ENCODE results near the gene CTNND2. TPM values are rescaled to one million over a fixed set of nuclear protein-coding genes. Genes with fewer than 3 reads are reported as not detected.
"Not testable (repeated sequence)": the region's sequence is repeated elsewhere in the genome, so short reads cannot be mapped to it uniquely, and the experiment has no call there.

The CTNND2 gene
- total RNA-seq, 4 donors from 2014 or later = 0.04 TPM; not detected in 3

DNA sequence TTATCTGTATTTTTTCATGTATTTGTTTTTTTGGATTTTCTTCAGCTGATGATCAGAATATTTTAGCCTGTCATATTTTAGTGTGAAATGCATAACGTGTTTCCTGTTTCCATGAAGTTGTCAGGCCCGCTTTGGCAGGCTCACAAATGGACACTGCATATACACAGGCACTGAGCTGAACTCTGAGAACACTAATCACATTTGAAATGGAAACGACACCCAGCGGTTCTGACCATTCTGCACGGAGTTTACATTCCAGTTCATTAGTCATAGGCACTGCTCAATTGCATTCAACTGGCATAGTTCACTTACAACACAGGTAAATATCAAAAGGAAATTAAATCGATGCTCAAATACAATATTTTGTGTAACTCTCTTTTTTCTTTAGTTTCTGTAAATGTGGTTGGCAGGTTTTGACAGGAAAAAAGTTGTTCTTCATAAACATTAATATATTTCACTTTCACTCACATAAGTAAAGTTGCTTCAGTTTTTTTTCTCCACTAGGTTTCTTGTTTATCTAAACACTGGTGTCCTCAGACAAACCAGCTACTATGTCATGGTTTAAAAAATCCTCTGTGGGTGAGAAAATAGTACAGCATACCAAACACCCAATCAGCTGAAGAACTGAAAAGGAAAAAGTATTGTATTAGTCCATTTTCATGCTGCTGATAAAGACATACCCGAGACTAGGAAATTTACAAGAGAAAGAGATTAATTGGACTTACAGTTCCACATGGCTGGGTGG, 584.2 kb downstream of the CTNND2 start:
- Histone ChIP-seq H3K36me3 (no peaks in the 10 kb centered on the region), H3K4me1 (no peaks in the 10 kb centered on the region), H3K27ac (no peak overlapping the region), H3K27me3 (no peaks in the 10 kb centered on the region), H3K4me3 (no peak overlapping the region), H3K9me3 (no peaks in the 10 kb centered on the region)
- in situ Hi-C loops (cut with MboI; ENCODE audit: low sequenced_read_pairs in 4 of 4) (no loop called here), intact Hi-C loops (cut with DNase I; ENCODE audit: low total_unique reads) (no loop called here)
- no peak for ATAC-seq
- no peak for DNase-seq
- TF ChIP-seq POLR2A (IDR thresholded peaks at IDR 0.05) = no peak

GRCh38 chr5:11313694-11314093, 590.6 kb downstream of the CTNND2 start:
- DNase-seq; H3K27ac ChIP-seq; ATAC-seq; H3K4me1 ChIP-seq; H3K4me3 ChIP-seq; intact Hi-C loops (cut with DNase I; ENCODE audit: low total_unique reads); H3K27me3 ChIP-seq; in situ Hi-C loops (cut with MboI; ENCODE audit: low sequenced_read_pairs in 4 of 4); H3K9me3 ChIP-seq; H3K36me3 ChIP-seq: not testable (repeated sequence)

DNA sequence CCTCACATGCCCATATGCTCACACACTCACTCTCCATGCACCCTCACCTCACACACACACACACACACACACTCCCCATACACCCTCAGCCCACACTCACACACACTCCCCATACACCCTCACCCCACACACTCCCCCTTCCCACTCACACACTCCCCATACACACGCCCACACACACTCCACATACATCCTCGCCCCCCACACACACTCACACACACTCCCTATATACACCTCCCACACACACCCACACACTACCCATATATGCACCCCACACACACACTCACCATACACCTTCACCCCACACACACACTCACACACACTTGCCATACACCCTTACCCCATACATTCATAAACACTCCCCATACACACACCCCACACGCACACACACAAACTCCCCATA, 592.5 kb downstream of the CTNND2 start:
- in situ Hi-C loops (cut with MboI; ENCODE audit: low sequenced_read_pairs in 4 of 4) = no loop called here
- ATAC-seq = no peak
- TF ChIP-seq POLR2A (IDR thresholded peaks at IDR 0.05) = no peak
- no peak for TF ChIP-seq CTCF (IDR thresholded peaks at IDR 0.05 in 4 of 5, conservative IDR thresholded peaks at IDR 0.05 in 1 of 5)

GRCh38 chr5:11311272-11311671, 593.0 kb downstream of the CTNND2 start:
- TF ChIP-seq CTCF (IDR thresholded peaks at IDR 0.05 in 4 of 5, conservative IDR thresholded peaks at IDR 0.05 in 1 of 5) = no peak
- no peak for TF ChIP-seq POLR2A (IDR thresholded peaks at IDR 0.05)
- Histone ChIP-seq H3K36me3 (no peaks in the 10 kb centered on the region), H3K27ac (no peak overlapping the region), H3K4me3 (no peak overlapping the region), H3K4me1 (no peaks in the 10 kb centered on the region), H3K9me3 (no peaks in the 10 kb centered on the region), H3K27me3 (no peaks in the 10 kb centered on the region)
- ATAC-seq (no peak), DNase-seq (no peak)
- in situ Hi-C loops (cut with MboI; ENCODE audit: low sequenced_read_pairs in 4 of 4) = no loop called here
- intact Hi-C loops (cut with DNase I; ENCODE audit: low total_unique reads) = no loop called here

More for the DNA sequence above, 592.5 kb downstream of the CTNND2 start:
- no peak for DNase-seq
- Histone ChIP-seq H3K36me3 (no peaks in the 10 kb centered on the region), H3K4me3 (no peak overlapping the region), H3K4me1 (no peaks in the 10 kb centered on the region), H3K27ac (no peak overlapping the region), H3K27me3 (no peaks in the 10 kb centered on the region), H3K9me3 (no peaks in the 10 kb centered on the region)
- intact Hi-C loops (cut with DNase I; ENCODE audit: low total_unique reads) = no loop called here

DNA sequence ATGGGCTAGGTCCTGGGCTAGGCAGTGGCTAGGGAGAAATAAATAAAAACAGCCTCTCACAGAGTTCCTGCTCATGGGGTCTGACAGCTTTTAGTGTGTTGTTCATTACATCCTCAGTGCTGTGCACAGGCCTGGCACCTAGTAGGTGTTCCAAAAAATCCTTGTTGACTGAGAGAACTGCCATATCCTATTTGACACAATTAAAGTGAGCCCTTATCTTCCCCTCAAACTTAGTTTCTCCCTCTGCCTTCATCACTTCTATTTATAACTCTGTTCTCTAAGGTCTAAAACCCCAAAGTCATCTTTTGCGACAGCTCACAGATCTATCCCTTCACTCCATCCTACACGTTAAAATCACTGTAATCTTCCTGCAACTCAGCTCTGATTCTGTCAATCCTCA, 594.1 kb downstream of the CTNND2 start:
- DNase-seq = no peak
- Histone ChIP-seq H3K4me1 (no peaks in the 10 kb centered on the region), H3K4me3 (no peak overlapping the region), H3K27ac (no peak overlapping the region), H3K9me3 (no peaks in the 10 kb centered on the region), H3K27me3 (no peaks in the 10 kb centered on the region), H3K36me3 (no peaks in the 10 kb centered on the region)
- ATAC-seq = no peak
- in situ Hi-C loops (cut with MboI; ENCODE audit: low sequenced_read_pairs in 4 of 4) = no loop called here
- intact Hi-C loops (cut with DNase I; ENCODE audit: low total_unique reads) = no loop called here
- no peak for TF ChIP-seq CTCF (IDR thresholded peaks at IDR 0.05 in 4 of 5, conservative IDR thresholded peaks at IDR 0.05 in 1 of 5)
- TF ChIP-seq POLR2A (IDR thresholded peaks at IDR 0.05) = no peak

- no peak overlapping the region for H3K27ac ChIP-seq
- no peaks in the 10 kb centered on the region for H3K9me3 ChIP-seq
- TF ChIP-seq CTCF (IDR thresholded peaks at IDR 0.05 in 4 of 5, conservative IDR thresholded peaks at IDR 0.05 in 1 of 5) = no peak
- no peak for TF ChIP-seq POLR2A (IDR thresholded peaks at IDR 0.05)
- intact Hi-C loops (cut with DNase I; ENCODE audit: low total_unique reads) (no loop called here), in situ Hi-C loops (cut with MboI; ENCODE audit: low sequenced_read_pairs in 4 of 4) (no loop called here)
- no peak overlapping the region for H3K4me3 ChIP-seq
- ATAC-seq (no peak), DNase-seq (no peak)
- H3K4me1 ChIP-seq = no peaks in the 10 kb centered on the region
- no peaks in the 10 kb centered on the region for H3K27me3 ChIP-seq
- no peaks in the 10 kb centered on the region for H3K36me3 ChIP-seq
These were observed 597.9 kb downstream of the CTNND2 start for GRCh38 chr5:11306365-11306764.
